ENCODE data around the gene DSCAML1. TPM values are rescaled to one million over a fixed set of nuclear protein-coding genes. Genes with fewer than 3 reads are reported as not detected.

DSCAML1 gene
- total and polyA plus RNA-seq, 9 of the 15 experiments (the other 6 are each of a cell fraction or from before 2014, with no cell fraction given), result not detected

DNA sequence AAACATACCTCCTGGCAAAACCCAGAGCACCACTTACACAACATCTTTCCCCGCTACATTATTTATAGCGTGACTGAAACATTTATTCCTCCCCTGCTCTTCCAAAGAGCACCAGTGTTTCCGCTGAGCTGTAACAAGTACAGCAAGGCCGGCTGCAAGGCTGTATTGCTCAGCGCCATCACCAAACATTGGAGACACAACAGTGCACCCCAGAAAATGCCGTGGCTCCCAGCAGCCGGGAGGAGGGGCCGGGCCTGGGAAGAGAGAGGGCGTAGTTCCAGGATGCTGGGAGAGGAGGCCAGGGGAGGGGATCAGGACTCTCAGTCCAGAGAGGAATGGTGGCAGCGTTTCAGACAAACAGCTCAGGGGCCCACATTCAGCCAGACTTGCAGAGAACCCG is 133.2 kb downstream of the DSCAML1 start:
- no peaks in the 10 kb centered on the region for H3K9me1 ChIP-seq (ENCODE audit: control insufficient read depth, insufficient read depth, low read length)
- no peak overlapping the region for H3K27ac ChIP-seq (ENCODE audit: extremely low read depth, low read depth, low read length)
- POLR2A ChIA-PET, result interaction anchor here (0.9 kb wide), 1 partner anchor 24 kb away, joined by 4 read pairs; no protein-coding TSS in a partner anchor
- WGBS (ENCODE audit: insufficient coverage, low coverage, missing lambda C conversion rate), result 0% methylated on average over 11 of the region's 11 CpGs
- no peak for TF ChIP-seq GATAD2A (IDR thresholded peaks at IDR 0.05)
- TF ChIP-seq, protein P1, sequence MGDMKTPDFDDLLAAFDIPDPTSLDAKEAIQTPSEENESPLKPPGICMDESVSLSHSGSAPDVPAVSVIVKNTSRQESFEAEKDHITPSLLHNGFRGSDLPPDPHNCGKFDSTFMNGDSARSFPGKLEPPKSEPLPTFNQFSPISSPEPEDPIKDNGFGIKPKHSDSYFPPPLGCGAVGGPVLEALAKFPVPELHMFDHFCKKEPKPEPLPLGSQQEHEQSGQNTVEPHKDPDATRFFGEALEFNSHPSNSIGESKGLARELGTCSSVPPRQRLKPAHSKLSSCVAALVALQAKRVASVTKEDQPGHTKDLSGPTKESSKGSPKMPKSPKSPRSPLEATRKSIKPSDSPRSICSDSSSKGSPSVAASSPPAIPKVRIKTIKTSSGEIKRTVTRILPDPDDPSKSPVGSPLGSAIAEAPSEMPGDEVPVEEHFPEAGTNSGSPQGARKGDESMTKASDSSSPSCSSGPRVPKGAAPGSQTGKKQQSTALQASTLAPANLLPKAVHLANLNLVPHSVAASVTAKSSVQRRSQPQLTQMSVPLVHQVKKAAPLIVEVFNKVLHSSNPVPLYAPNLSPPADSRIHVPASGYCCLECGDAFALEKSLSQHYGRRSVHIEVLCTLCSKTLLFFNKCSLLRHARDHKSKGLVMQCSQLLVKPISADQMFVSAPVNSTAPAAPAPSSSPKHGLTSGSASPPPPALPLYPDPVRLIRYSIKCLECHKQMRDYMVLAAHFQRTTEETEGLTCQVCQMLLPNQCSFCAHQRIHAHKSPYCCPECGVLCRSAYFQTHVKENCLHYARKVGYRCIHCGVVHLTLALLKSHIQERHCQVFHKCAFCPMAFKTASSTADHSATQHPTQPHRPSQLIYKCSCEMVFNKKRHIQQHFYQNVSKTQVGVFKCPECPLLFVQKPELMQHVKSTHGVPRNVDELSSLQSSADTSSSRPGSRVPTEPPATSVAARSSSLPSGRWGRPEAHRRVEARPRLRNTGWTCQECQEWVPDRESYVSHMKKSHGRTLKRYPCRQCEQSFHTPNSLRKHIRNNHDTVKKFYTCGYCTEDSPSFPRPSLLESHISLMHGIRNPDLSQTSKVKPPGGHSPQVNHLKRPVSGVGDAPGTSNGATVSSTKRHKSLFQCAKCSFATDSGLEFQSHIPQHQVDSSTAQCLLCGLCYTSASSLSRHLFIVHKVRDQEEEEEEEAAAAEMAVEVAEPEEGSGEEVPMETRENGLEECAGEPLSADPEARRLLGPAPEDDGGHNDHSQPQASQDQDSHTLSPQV (IDR thresholded peaks at IDR 0.05), result no peak
- TF ChIP-seq HMGXB4 (CRISPR knock-in tag; IDR thresholded peaks at IDR 0.05), result no peak
- TF ChIP-seq ZNF609 (CRISPR knock-in tag; IDR thresholded peaks at IDR 0.05; ENCODE audit: borderline replicate concordance), result no peak
- no peak for TF ChIP-seq RBM15 (IDR thresholded peaks at IDR 0.05; ENCODE audit: insufficient read depth, low read length)
- TF ChIP-seq ATF2 (CRISPR knock-in tag; IDR thresholded peaks at IDR 0.05), result no peak
- H3K9ac ChIP-seq (ENCODE audit: insufficient read depth in 1 of 2, low read depth in 2 of 2, low read length in 2 of 2), result no peak overlapping the region
- H4K20me1 ChIP-seq (replicated peaks; ENCODE audit: control insufficient read depth, insufficient read depth, low read length), result 0 out of 2 replicates have a peak, but pooled peaks cover 4% of the 10 kb centered on the region
- H3K9me3 ChIP-seq (replicated peaks; ENCODE audit: control insufficient read depth, insufficient read depth, low read depth, low read length), result no peaks in the 10 kb centered on the region
- peaks cover 28 to 83% of the 10 kb centered on the region in 2 experiments; a peak in 4 of 5 replicates for H3K27me3 ChIP-seq (ENCODE audit: control insufficient read depth in 2 of 2, insufficient read depth in 2 of 2, low read length in 2 of 2)
- BruUV-seq (replicated peaks), result no TSS peak
- intact Hi-C loops (cut with micrococcal nuclease) (no loop called here), in situ Hi-C loops (cut with MboI) (no loop called here)
- DNase-seq (ENCODE audit: extremely low read depth in 1 of 4, low spot score in 3 of 4) (no peak), FAIRE-seq (no peak), ATAC-seq (no peak)
- H3K36me3 ChIP-seq (ENCODE audit: control insufficient read depth, insufficient read depth, low read length), result no peaks in the 10 kb centered on the region
- no peak overlapping the region for H3K4me3 ChIP-seq
- H3K79me2 ChIP-seq (ENCODE audit: control insufficient read depth, insufficient read depth, low read length), result no peaks in the 10 kb centered on the region
- CTCF ChIA-PET (ENCODE audit: low intra/inter-chr PET ratio), result no interaction called here
- H2AFZ ChIP-seq (ENCODE audit: low read depth, low read length), result no peak overlapping the region
- no peaks in the 10 kb centered on the region; a peak in 1 of 5 replicates for H3K4me1 ChIP-seq (replicated peaks in 1 of 2; ENCODE audit: control insufficient read depth in 2 of 2, insufficient read depth in 2 of 2, low read length in 2 of 2)
- H3K4me2 ChIP-seq (ENCODE audit: insufficient read depth, low read length), result no peak overlapping the region

Data from K562 (cell line).